SIG-M5 treated with dmso at 0.1 percent for 504 hours (cell line): ENCODE results near the gene PILRB.
"Not testable (repeated sequence)": the region's sequence is repeated elsewhere in the genome, so short reads cannot be mapped to it uniquely, and the experiment has no call there.

ENCODE experiments used
- DNase-seq: peaks from one replicate; lab custom pipeline; 2025; ENCODE audit not compliant: unreplicated experiment; lab: John Stamatoyannopoulos, UW

Gene PILRB

DNA sequence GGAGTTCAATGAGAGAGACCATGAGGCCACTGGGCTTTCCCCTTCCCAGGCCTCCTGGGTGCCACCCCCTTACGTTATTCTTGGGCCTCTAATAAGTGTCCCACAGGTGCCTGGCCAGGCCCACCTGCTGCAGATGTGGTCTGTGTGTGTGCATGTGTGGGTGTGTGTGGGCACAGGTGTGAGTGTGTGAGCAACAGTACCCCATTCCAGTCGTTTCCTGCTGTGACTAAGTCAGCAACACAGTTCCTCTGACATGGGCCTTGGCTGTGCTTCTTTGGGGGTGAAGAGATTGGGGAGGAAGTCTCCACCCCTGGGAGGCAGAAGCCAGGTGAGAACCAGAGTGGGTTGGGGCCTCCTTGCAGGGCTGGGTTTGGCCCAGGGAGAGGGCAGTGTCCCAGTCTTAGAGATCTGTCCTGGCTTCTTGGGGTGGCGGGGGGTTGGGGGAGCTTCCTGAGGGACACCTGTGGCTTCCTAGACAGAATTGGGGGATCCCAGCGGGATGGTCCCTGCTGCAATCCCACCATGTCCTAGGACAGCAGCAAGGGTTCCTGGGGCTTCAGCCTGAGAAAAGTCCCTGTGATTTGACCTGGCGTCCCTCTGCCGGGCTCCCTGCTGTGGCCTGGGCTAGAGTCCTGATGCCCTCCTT, 4.1 kb upstream of the PILRB start:
- no peak for DNase-seq

DNA sequence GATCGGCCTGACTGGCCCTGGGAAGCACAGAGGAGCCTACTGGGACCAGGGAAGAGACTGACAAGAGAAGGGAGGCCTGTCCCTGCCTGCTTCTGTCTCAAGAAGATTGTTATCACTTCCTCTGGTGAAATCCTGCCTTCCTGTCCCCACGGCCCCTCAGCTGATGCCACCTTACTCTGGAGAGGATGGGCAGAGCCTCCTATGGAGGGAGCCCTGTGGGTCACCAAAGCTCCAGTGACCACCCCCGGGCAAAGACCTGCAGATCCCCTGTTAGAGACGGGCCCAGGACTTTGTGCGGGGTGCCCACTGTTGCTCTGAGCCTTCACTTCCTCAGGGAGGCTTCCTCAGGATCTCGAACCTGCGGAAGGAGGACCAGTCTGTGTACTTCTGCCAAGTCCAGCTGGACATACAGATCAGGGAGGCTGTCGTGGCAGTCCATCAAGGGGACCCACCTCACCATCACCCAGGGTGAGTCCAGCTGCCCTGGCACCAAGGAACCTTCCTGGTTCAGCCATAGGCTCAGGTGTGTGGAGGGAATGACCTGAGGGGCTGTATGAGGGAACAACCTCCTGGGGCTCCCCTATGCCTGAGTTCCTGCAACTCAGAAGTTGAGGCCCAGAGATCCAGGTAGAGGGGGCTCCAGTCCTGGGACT, 1.4 kb upstream of the PILRB start:
- no peak for DNase-seq

DNA sequence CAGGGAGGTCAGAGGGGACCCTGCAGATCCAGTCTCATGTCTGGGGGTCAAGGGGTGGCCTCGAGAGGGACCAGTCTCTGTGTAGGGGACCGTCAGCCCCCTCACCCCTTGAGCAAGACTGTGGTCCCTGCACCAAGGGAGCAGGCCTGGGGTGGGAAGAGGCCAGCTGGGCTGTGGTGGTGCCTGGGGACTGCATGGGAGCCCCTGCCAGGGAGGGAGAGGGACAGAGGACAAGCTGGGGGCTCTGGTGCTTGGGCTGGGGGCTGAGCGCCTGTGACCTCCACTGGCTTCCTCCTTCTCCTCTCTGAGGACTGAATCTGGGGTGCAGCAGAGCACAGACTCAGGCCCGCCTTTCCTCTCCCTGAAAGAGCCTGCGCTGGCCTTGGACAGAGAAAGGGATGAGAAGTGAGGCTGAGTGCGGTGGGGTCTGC, 771 bp upstream of the PILRB start:
- DNase-seq = no peak

DNA sequence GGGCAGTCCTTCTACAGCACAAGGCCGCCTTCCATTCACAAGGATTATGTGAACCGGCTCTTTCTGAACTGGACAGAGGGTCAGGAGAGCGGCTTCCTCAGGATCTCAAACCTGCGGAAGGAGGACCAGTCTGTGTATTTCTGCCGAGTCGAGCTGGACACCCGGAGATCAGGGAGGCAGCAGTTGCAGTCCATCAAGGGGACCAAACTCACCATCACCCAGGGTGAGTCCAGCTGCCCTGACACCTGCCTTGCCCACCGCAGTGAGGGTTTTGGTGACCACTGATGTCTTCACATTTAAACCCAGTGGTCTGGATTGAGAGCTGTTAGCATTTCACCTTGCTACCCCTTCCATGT, 918 bp downstream of the PILRB start:
- no peak for DNase-seq

DNA sequence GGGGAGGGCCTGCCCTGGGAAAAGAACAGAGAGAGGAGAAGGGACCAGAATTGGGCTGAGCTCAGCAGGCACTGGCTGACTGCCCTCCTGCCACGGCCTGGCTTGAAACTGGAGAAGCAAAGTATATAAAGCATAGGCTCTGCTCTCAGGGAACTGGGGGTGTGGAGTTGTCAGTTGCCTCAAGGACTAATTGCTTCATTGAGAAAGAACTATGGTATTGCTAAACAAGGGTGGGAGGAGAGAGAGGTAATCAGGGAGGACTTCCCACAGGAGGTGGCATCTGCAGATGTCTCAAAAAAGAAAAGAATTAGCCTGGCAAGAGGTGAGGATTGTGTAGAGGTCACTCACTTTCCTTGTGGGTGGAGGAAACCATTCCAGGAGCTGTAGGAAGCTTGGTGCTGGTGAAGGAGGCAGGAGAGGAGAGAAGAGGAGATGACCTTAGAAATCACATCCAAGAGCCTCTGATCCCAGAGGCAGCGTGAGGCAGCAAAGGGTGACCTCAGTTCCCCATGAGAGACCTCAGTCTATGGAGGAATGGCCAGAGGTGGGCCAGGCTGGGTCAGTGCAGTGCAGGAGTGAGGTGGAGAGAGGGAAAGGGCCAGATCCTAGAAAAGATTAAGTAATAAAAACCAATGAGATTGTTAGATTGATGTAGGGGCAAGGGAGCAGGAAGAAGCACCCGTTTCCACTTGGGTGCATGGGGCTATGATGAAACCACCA, 2.4 kb downstream of the PILRB start:
- no peak for DNase-seq

DNA sequence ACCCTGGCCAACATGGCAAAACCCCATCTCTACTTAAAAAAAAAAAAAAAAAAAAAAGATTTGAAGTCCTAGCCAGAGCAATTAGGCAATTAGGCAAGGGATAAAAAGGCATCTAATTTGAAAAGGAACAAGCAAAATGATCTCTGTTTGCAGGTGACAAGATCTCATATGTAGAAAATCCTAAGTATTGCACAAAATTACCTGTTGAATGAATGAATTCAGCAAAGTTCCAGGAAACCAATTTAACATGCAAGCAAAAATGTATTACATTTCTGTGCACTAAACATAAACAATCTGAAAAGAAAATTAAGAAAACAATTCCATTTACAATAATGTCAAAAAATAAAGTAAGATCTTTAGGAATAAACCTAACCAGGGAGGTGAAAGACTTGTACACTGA, 5.2 kb downstream of the PILRB start:
- DNase-seq = no peak

DNA sequence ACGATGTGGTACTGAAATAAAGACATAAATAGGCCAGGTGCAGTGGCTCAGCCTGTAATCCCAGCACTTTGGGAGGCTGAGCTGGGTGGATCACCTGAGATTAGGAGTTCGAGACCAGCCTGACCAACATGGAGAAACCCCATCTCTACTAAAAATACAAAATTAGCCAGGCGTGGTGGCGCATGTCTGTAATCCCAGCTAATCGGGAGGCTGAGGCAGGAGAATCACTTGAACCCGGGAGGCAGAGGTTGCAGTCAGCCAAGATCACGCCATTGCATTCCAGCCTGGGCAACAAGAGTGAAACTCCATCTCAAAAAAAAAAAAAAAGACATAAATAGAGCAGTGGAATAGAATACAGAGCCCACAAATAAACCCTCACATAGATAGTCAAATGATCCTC, 5.9 kb downstream of the PILRB start:
- DNase-seq = not testable (repeated sequence)

DNA sequence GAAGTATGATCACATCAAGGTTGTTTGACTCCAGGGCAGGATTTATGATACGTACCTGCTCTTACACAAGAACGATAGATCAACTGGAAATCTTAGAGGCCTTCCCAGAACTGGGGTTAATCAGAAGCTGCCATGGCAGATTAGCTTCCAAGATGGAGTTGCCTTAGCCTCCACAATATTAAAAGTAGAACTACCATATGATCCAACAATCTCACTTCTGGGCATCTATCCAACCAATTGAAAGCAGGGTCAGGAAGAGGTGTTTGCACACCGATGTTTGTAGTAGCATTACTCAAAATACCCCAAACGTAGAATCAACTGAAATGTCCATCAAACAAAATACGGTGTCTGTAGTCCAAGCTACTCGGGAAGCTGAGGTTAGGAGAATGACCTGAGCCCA, 6.6 kb downstream of the PILRB start:
- no peak for DNase-seq

GRCh38 chr7:100365998-100366367, 8.1 kb downstream of the PILRB start:
- not testable (repeated sequence) for DNase-seq

GRCh38 chr7:100366411-100367250, 8.7 kb downstream of the PILRB start:
- DNase-seq = no peak

- no peak for DNase-seq
These were observed 9.3 kb downstream of the PILRB start for GRCh38 chr7:100367251-100367620.

GRCh38 chr7:100367676-100368613, 10.0 kb downstream of the PILRB start:
- DNase-seq = no peak

DNA sequence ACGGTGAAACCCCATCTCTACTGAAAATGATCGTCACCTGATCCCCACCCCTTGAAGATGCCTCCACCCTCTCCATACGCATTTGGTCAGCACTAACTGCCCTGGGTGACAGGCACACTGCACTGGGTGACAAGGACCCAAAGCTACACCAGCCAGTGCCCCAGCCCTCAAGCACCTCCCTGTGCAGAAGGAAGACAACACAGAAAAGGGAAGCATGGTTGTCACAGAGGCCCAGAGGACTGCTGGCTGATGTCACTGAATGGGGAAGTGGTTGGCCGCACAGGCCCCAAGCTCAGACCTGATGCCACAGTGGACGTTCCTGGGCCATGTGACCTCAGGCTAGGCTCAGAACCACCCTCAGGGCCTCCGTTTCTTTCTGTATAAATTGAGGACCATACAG, 11.2 kb downstream of the PILRB start:
- peak; percentile 97 for DNase-seq

- no peak for DNase-seq
These were observed 12.4 kb downstream of the PILRB start for GRCh38 chr7:100370303-100370702.

DNA sequence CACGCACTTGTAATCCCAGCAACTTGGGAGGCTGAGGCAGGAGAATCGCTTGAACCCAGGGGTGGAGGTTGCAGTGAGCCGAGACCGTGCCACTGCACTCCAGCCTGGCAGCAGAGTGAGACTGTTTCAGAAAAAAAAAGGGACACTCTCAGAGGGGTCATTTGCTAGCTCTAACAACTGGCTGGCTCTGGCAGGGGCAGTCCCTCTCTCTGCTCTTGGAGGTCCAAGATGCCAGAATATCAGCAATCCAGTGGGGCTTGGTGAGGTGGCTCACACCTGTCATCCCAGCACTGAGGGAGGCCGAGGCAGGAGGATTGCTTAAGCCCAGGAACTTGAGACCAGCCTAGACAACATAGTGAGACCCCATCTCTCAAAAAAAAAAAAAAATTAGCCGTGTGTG, 12.8 kb downstream of the PILRB start:
- DNase-seq = no peak

DNA sequence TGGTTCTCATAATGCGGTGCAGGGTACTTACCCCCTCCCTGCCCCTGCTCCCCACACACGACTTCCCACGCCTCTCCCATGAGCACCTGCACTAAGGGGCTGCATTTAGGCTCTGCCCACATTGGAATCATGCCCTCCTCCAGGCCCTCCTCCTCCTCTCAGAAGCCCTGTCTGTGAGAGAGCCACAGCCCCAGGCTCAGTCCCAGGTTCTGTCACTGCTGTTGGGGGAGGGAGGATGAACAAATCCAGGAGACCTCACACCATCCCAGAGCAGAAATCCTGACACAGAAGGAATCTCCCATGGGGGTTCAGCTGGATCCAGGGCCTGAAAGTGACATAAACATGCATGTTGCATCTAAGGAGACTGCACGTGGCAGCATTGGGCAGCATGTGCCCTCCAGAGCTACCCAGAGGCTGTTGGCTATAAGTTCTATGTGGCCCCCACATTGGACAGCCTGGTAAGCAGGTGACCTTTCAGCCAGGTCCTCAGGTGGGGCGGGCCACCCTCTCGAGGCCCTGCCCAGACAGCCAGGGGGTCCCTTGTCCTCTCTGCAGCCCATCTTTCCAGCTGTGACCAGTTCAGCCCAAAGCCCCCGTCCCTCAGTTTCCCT, 13.7 kb downstream of the PILRB start:
- no peak for DNase-seq

- DNase-seq = peak; percentile 86
These were observed 14.3 kb downstream of the PILRB start for GRCh38 chr7:100372256-100372655.

DNA sequence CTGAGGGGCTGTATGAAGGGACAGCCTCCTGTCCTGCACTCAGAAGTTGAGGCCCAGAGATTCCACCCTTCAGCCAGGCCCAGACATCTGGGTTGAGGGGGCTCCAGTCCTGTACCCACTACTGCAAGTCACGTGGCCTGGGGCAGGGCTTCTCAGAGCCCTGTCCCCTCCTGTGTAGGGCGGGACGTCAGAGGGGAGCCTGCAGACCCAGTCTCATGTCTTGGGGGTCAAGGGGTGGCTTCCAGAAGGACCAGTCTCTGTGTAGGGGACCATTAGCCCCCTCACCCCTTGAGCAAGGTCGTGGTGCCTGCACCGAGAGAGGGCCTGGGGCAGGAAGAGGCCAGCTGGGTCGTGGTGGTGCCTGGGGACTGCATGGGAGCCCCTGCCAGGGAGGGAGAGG, 14.8 kb downstream of the PILRB start:
- no peak for DNase-seq

DNA sequence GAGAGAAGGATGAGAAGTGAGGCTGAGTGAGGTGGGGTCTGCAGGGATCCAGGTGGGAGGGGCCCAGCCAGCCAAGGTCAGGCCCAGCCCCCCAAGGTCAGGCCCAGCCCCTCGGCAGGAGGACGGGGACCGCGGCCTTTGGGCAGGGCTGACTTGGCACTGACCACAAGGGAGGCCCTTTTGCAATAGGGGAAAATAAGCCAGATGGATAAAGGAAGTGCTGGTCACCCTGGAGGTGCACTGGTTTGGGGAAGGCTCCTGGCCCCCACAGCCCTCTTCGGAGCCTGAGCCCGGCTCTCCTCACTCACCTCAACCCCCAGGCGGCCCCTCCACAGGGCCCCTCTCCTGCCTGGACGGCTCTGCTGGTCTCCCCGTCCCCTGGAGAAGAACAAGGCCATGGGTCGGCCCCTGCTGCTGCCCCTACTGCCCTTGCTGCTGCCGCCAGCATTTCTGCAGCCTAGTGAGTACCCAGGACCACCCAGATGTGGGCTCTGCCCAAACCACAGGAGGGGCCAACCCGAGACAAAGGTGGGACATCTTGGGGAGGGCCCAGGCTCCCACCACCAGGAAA, 15.4 kb downstream of the PILRB start, which contains the start of gene PILRA:
Gene PILRA, plus strand, starts transcription at position 227 of the 571 bp plus-strand sequence. Its CDS starts 170 bp downstream, at position 397.
- DNase-seq = no peak
